GM18519 (cell line): ENCODE results near the gene CRACDL.

ENCODE experiments used
- ATAC-seq: cut with Tn5 transposase; IDR thresholded peaks from one replicate; pipeline ENCODE4 v1.9.1; 2021; ENCODE audit warnings: mild to moderate bottlenecking, moderate library complexity; ENCODE audit not compliant: unreplicated experiment, low FRiP score

The CRACDL gene

GRCh38 chr2:98868548-98869271 is 67.3 kb downstream of the CRACDL start:
- no peak for ATAC-seq

GRCh38 chr2:98867539-98868309 is 68.3 kb downstream of the CRACDL start:
- no peak for ATAC-seq

- ATAC-seq, result no peak
Observed at GRCh38 chr2:98866033-98866432, 70.0 kb downstream of the CRACDL start.

GRCh38 chr2:98861601-98862000 is 74.4 kb downstream of the CRACDL start:
- ATAC-seq, result no peak

DNA sequence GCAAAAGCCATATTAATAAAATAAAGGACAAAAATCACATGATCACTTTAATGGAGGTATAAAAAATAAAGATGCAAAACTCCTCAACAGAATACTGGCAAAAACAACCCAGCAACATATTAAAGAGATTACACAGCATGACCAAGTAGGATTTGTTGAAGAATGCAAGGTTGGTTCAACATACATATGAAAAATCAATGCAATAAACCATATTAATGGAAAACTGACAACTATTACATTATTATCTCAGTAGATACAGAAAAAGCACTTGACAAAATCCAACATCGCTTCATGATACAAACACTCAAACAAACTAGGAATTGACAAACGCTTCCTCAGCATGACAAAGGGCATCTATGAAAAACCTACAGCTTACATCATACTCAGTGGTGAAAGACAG is 76.7 kb downstream of the CRACDL start:
- no peak for ATAC-seq

DNA sequence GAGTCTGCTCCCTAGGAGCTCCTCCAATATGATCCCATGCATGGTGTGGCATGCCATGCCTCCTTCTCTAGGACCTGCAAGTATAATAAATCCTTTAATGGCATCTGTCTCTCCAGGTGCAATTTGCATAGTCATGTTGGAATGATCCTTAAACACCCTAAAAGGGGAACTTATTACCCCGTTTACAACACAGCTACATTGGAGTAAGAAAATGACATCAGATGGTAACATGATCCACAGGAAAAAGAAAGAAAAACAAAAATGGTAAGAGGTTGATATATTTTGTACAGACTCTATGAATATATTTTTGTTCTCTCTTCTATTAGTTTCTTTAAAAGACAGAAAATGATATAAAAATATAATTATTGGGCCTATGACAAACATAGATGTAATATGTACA is 79.0 kb downstream of the CRACDL start:
- no peak for ATAC-seq

GRCh38 chr2:98854682-98855081 is 81.3 kb downstream of the CRACDL start:
- ATAC-seq, result no peak

DNA sequence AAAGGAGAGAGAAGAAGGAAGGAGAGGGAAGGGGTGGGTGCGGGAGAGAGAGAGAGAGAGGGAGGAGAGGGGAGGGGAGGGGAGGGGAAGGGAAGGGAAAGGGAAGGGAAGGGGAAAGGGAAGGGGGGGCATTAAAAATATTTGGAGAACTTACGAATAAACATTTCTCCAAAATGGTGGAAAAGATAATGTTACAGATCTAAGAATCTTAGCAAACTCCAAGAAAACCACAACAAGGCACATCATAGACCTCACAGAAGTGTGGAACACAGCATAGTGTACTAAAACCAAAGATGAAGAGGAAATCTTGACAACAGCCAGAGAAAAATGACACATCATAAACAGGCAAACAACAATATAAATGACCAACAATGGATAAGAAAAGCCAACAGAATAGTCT is 83.1 kb downstream of the CRACDL start:
- ATAC-seq, result no peak

DNA sequence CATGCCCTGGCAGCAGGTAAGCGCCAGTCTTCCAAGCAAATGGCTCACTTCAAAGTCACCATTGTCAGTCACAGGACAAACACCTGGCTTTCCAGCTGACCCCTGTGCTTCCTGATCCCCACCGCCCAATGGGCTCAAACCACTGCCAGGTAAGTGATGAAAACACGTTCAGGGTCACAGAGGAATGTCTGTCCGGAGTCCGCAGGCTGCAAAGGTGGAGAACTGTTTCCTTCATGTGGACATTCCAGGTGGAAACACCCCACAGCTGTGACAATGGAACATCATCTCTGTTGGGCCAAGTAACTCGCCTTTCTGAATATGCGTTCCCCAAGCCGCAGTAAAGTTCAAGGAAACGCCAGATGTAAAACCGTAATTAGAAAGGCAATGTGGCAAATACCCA is 86.0 kb downstream of the CRACDL start:
- ATAC-seq, result no peak

- ATAC-seq, result no peak
Observed at GRCh38 chr2:98849113-98849512, 86.9 kb downstream of the CRACDL start.

- ATAC-seq, result no peak
Observed at GRCh38 chr2:98847853-98848252, 88.2 kb downstream of the CRACDL start.

DNA sequence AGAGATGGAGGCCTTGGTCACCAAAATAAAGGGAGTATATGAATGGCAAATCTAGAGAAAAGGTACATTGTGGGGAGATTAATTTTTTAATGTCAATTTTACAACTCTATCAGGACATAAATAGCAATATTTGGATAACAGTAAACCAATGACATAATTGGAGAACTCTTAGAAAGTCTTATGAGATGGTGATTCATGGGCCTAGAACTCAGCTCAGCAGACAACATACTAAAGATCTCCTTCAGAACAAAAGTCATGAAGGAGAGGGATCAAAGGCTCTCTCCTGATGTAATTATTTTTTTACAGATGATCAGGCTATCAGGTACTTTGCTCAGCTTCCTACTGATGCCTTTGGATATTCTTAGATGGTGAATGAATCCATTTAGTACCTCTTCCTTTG is 90.0 kb downstream of the CRACDL start:
- no peak for ATAC-seq

- no peak for ATAC-seq
Observed at GRCh38 chr2:98842136-98842535, 93.9 kb downstream of the CRACDL start.

DNA sequence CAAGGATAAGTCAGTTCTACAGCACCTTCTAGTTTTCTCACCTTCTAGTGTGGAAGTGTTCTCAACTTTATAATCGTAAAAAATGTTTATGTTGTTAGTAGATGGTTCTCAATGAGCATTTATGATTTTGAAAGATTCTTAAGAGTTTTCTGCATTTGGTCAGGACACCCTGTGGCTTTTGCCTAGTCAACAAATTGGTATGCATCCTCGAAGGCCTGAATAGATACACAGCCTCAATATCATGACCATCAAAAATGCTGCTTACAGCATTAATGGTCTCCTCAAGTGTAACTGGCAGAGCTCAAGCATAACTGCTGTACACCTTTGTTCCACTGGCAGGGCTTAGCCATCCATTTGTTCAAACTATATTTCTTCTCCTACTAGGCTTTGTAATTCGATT is 96.7 kb downstream of the CRACDL start:
- no peak for ATAC-seq

GRCh38 chr2:98835831-98836385 is 100.1 kb downstream of the CRACDL start:
- ATAC-seq, result no peak

DNA sequence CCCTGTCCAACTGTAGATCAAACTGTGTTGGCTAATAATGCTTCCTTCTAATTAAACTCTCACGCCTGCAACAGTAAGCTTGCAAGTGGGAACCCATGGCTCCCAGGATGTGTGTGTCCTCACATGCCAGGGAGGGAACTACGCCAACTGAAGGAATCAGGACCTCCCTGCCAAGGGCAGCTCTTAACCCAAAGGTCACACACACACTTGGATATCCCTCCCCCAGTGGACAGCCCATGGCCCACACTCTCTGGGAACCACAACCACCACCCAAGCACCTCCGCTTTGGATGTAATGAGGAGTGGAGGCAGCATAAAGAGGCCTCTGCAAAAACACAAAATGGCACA is 102.1 kb downstream of the CRACDL start:
- ATAC-seq, result no peak

GRCh38 chr2:98833172-98833916 is 102.7 kb downstream of the CRACDL start:
- no peak for ATAC-seq

DNA sequence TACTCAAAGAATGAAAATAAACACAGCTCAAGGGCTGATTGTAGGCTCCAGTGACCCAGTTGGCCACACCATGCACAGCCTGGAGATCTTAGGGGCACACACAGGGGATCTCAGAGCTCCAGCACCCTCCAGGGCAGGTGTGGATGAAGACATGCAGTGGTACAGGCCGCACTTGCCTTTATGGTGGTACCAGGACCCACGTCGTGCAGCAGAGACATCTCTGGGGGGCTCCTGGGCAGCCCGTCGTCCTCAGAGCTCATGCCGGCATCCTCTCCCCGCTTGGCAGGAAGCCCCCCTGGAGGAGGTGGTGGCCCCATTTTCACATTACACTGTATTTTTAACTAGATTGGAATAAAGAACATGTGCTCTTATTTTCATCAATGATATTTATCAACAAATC is 103.9 kb downstream of the CRACDL start:
- no peak for ATAC-seq

- no peak for ATAC-seq
Observed at GRCh38 chr2:98830571-98831145, 105.4 kb downstream of the CRACDL start.

DNA sequence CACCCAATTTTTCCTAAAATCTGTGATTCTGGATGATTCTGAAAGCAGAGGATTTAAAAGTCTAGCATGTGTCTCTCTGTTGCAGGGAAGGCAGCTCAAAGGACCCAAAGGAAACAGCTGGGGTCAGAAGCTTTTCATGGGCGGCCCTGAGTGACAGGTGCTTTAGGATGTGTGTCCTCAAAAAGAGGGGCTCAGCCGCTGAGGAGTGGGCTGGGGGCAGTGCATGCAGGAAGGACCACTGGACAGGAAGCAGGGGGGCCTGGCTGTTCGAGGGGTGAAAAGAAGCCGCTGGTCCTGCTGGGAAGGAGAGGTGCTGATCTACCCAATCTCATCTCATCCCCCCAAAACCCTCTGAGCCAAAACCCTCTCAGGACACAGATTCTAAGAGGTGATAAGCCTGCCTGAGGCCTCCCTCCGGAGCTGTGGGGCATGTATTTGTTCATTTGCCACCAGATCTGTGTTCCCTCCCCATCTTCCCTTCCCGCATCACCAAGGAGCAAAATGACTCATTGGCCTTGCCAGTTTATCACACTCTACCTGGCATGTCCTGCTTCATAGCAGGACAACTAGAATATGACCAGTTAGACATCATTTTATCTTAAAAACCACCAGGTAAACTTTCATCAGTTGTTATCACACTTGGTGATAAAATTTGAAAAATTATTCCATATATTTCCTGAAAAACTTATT is 106.3 kb downstream of the CRACDL start:
- no peak for ATAC-seq
